Measurements from ENCODE around the gene VSIG8.

VSIG8 gene

GRCh38 chr1:159835356-159835755 is 27.1 kb downstream of the VSIG8 start:
- peaks cover 2% of the 10 kb centered on the region for H3K27me3 ChIP-seq (ENCODE audit: control insufficient read depth, insufficient read depth, low read length)
- H3K9ac ChIP-seq (ENCODE audit: low read depth, low read length), result no peak overlapping the region
- no peaks in the 10 kb centered on the region for H3K9me3 ChIP-seq (ENCODE audit: control insufficient read depth, insufficient read depth, low read length)
- no peaks in the 10 kb centered on the region for H3K36me3 ChIP-seq (ENCODE audit: control insufficient read depth, insufficient read depth, low read length)
- H3K4me3 ChIP-seq (ENCODE audit: low read depth, low read length), result no peak overlapping the region
- no peaks in the 10 kb centered on the region for H3K4me1 ChIP-seq (ENCODE audit: control insufficient read depth, insufficient read depth, low read length)

GRCh38 chr1:159832309-159832708 is 30.1 kb downstream of the VSIG8 start:
- Histone ChIP-seq H3K9me3 (ENCODE audit: control insufficient read depth, insufficient read depth, low read length) (no peaks in the 10 kb centered on the region), H3K9ac (ENCODE audit: low read depth, low read length) (no peak overlapping the region), H3K36me3 (ENCODE audit: control insufficient read depth, insufficient read depth, low read length) (no peaks in the 10 kb centered on the region)

GRCh38 chr1:159831412-159832141 is 30.9 kb downstream of the VSIG8 start:
- H3K4me3 ChIP-seq (ENCODE audit: low read depth, low read length), result no peak overlapping the region
- H3K9ac ChIP-seq (ENCODE audit: low read depth, low read length), result no peak overlapping the region
- H3K4me1 ChIP-seq (ENCODE audit: control insufficient read depth, insufficient read depth, low read length), result no peaks in the 10 kb centered on the region
- H3K9me3 ChIP-seq (ENCODE audit: control insufficient read depth, insufficient read depth, low read length), result no peaks in the 10 kb centered on the region
- no peaks in the 10 kb centered on the region for H3K36me3 ChIP-seq (ENCODE audit: control insufficient read depth, insufficient read depth, low read length)
- peaks cover 2% of the 10 kb centered on the region for H3K27me3 ChIP-seq (ENCODE audit: control insufficient read depth, insufficient read depth, low read length)

More at GRCh38 chr1:159832309-159832708, 30.1 kb downstream of the VSIG8 start:
- Histone ChIP-seq H3K4me3 (ENCODE audit: low read depth, low read length) (no peak overlapping the region), H3K27me3 (ENCODE audit: control insufficient read depth, insufficient read depth, low read length) (peaks cover 2% of the 10 kb centered on the region), H3K4me1 (ENCODE audit: control insufficient read depth, insufficient read depth, low read length) (no peaks in the 10 kb centered on the region)

- H3K9me3 ChIP-seq (ENCODE audit: control insufficient read depth, insufficient read depth, low read length), result no peaks in the 10 kb centered on the region
- H3K27me3 ChIP-seq (ENCODE audit: control insufficient read depth, insufficient read depth, low read length), result peaks cover 3% of the 10 kb centered on the region
- H3K36me3 ChIP-seq (ENCODE audit: control insufficient read depth, insufficient read depth, low read length), result no peaks in the 10 kb centered on the region
- H3K9ac ChIP-seq (ENCODE audit: low read depth, low read length), result no peak overlapping the region
- no peaks in the 10 kb centered on the region for H3K4me1 ChIP-seq (ENCODE audit: control insufficient read depth, insufficient read depth, low read length)
- H3K4me3 ChIP-seq (ENCODE audit: low read depth, low read length), result no peak overlapping the region
These were observed 31.7 kb downstream of the VSIG8 start for GRCh38 chr1:159830722-159831121.

- Histone ChIP-seq H3K27me3 (ENCODE audit: control insufficient read depth, insufficient read depth, low read length) (peaks cover 4% of the 10 kb centered on the region), H3K36me3 (ENCODE audit: control insufficient read depth, insufficient read depth, low read length) (no peaks in the 10 kb centered on the region), H3K4me3 (ENCODE audit: low read depth, low read length) (no peak overlapping the region)
These were observed 32.5 kb downstream of the VSIG8 start for GRCh38 chr1:159829822-159830465.

GRCh38 chr1:159829273-159829634 is 33.2 kb downstream of the VSIG8 start:
- Histone ChIP-seq H3K27me3 (ENCODE audit: control insufficient read depth, insufficient read depth, low read length) (peaks cover 4% of the 10 kb centered on the region), H3K9me3 (ENCODE audit: control insufficient read depth, insufficient read depth, low read length) (no peaks in the 10 kb centered on the region), H3K4me3 (ENCODE audit: low read depth, low read length) (no peak overlapping the region), H3K9ac (ENCODE audit: low read depth, low read length) (no peak overlapping the region), H3K36me3 (ENCODE audit: control insufficient read depth, insufficient read depth, low read length) (no peaks in the 10 kb centered on the region), H3K4me1 (ENCODE audit: control insufficient read depth, insufficient read depth, low read length) (no peaks in the 10 kb centered on the region)

More at GRCh38 chr1:159829822-159830465, 32.5 kb downstream of the VSIG8 start:
- H3K4me1 ChIP-seq (ENCODE audit: control insufficient read depth, insufficient read depth, low read length), result no peaks in the 10 kb centered on the region
- no peak overlapping the region for H3K9ac ChIP-seq (ENCODE audit: low read depth, low read length)
- no peaks in the 10 kb centered on the region for H3K9me3 ChIP-seq (ENCODE audit: control insufficient read depth, insufficient read depth, low read length)

- no peaks in the 10 kb centered on the region for H3K9me3 ChIP-seq (ENCODE audit: control insufficient read depth, insufficient read depth, low read length)
- H3K27me3 ChIP-seq (ENCODE audit: control insufficient read depth, insufficient read depth, low read length), result peaks cover 4% of the 10 kb centered on the region
- no peaks in the 10 kb centered on the region for H3K36me3 ChIP-seq (ENCODE audit: control insufficient read depth, insufficient read depth, low read length)
- H3K9ac ChIP-seq (ENCODE audit: low read depth, low read length), result no peak overlapping the region
- no peak overlapping the region for H3K4me3 ChIP-seq (ENCODE audit: low read depth, low read length)
- H3K4me1 ChIP-seq (ENCODE audit: control insufficient read depth, insufficient read depth, low read length), result no peaks in the 10 kb centered on the region
These were observed 33.7 kb downstream of the VSIG8 start for GRCh38 chr1:159828581-159829272.

- Histone ChIP-seq H3K4me1 (ENCODE audit: control insufficient read depth, insufficient read depth, low read length) (no peaks in the 10 kb centered on the region), H3K9me3 (ENCODE audit: control insufficient read depth, insufficient read depth, low read length) (no peaks in the 10 kb centered on the region), H3K4me3 (ENCODE audit: low read depth, low read length) (no peak overlapping the region), H3K27me3 (ENCODE audit: control insufficient read depth, insufficient read depth, low read length) (peaks cover 4% of the 10 kb centered on the region), H3K36me3 (ENCODE audit: control insufficient read depth, insufficient read depth, low read length) (no peaks in the 10 kb centered on the region), H3K9ac (ENCODE audit: low read depth, low read length) (no peak overlapping the region)
These were observed 34.3 kb downstream of the VSIG8 start for GRCh38 chr1:159828176-159828575.

- Histone ChIP-seq H3K36me3 (ENCODE audit: control insufficient read depth, insufficient read depth, low read length) (no peaks in the 10 kb centered on the region), H3K9me3 (ENCODE audit: control insufficient read depth, insufficient read depth, low read length) (no peaks in the 10 kb centered on the region), H3K27me3 (ENCODE audit: control insufficient read depth, insufficient read depth, low read length) (peaks cover 4% of the 10 kb centered on the region), H3K4me3 (ENCODE audit: low read depth, low read length) (no peak overlapping the region), H3K9ac (ENCODE audit: low read depth, low read length) (no peak overlapping the region), H3K4me1 (ENCODE audit: control insufficient read depth, insufficient read depth, low read length) (no peaks in the 10 kb centered on the region)
These were observed 34.9 kb downstream of the VSIG8 start for GRCh38 chr1:159827549-159827948.

GRCh38 chr1:159827102-159827490 is 35.4 kb downstream of the VSIG8 start:
- Histone ChIP-seq H3K27me3 (ENCODE audit: control insufficient read depth, insufficient read depth, low read length) (peaks cover 7% of the 10 kb centered on the region), H3K9ac (ENCODE audit: low read depth, low read length) (no peak overlapping the region), H3K36me3 (ENCODE audit: control insufficient read depth, insufficient read depth, low read length) (no peaks in the 10 kb centered on the region), H3K9me3 (ENCODE audit: control insufficient read depth, insufficient read depth, low read length) (no peaks in the 10 kb centered on the region), H3K4me3 (ENCODE audit: low read depth, low read length) (no peak overlapping the region), H3K4me1 (ENCODE audit: control insufficient read depth, insufficient read depth, low read length) (no peaks in the 10 kb centered on the region)

GRCh38 chr1:159826441-159827101 is 35.9 kb downstream of the VSIG8 start, which contains the start of gene SLAMF8:
TSS of gene SLAMF8 (plus strand) at chr1:159826873. CDS start at chr1:159826899, 26 bp downstream.
- H3K9me3 ChIP-seq (ENCODE audit: control insufficient read depth, insufficient read depth, low read length), result no peaks in the 10 kb centered on the region
- no peak within 1 kb of the TSS for H3K9ac ChIP-seq (ENCODE audit: low read depth, low read length)
- H3K36me3 ChIP-seq (ENCODE audit: control insufficient read depth, insufficient read depth, low read length), result no peaks in the 10 kb centered on the region
- no peaks in the 10 kb centered on the region for H3K4me1 ChIP-seq (ENCODE audit: control insufficient read depth, insufficient read depth, low read length)
- peaks cover 7% of the 10 kb centered on the region for H3K27me3 ChIP-seq (ENCODE audit: control insufficient read depth, insufficient read depth, low read length)
- no peak within 1 kb of the TSS for H3K4me3 ChIP-seq (ENCODE audit: low read depth, low read length)

Measured in iPS-15b (cell line).